GM04504 (cell line): ENCODE results near the gene KLHL10.
"Not testable (repeated sequence)": the region's sequence is repeated elsewhere in the genome, so short reads cannot be mapped to it uniquely, and the experiment has no call there.

Source experiments
- DNase-seq: peaks from one replicate; pipeline ENCODE4 v3.0.0-alpha.2; 2012; ENCODE audit warnings: low read depth

Gene KLHL10

DNA sequence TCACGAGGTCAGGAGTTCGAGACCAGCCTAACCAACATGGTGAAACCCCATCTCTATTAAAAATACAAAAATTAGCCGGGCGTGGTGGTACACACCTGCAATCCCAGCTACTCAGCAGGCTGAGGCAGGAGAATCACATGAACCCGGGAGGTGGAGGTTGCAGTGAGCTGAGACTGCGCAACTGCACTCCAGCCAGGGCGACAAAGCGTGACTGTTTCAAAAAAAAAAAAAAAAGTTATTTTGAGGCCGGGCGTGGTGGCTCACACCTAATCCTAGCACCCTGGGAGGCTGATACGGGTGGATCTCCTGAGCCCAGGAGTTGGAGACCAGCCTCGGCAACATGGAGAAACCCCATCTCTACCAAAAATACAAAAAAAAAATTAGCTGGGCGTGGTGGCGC is 13.8 kb downstream of the KLHL10 start:
- not testable (repeated sequence) for DNase-seq

DNA sequence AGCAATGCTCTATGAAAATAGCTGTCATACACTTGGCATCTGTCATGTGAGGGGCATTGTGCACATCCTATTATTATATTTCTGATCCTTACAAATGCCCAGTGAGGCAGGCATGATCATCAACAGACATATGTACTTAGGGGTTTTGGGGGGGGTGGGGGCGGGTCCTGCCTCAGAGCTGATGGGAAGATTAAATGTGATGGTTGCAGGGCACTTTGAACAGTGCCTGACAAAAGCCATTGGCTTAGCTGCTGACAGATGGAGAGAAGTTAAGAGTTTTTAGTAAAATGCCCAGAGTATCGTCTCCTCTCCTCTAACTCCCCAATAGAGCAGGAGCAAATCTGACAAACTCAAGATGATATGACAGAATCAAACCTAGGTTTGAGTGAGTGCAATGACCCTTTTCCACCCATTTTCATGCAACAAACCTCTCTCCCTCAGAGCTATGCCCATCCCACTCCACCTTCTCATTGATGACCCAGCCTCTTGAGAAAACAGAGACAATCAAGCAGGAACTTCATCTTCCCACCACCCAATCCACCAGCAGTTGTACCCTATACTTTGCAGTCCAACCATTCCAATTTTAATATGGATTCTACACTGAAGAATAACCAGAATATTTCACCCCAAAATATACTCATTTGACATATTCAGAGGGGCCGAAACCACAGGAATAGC is 22.8 kb downstream of the KLHL10 start:
- DNase-seq = no peak

DNA sequence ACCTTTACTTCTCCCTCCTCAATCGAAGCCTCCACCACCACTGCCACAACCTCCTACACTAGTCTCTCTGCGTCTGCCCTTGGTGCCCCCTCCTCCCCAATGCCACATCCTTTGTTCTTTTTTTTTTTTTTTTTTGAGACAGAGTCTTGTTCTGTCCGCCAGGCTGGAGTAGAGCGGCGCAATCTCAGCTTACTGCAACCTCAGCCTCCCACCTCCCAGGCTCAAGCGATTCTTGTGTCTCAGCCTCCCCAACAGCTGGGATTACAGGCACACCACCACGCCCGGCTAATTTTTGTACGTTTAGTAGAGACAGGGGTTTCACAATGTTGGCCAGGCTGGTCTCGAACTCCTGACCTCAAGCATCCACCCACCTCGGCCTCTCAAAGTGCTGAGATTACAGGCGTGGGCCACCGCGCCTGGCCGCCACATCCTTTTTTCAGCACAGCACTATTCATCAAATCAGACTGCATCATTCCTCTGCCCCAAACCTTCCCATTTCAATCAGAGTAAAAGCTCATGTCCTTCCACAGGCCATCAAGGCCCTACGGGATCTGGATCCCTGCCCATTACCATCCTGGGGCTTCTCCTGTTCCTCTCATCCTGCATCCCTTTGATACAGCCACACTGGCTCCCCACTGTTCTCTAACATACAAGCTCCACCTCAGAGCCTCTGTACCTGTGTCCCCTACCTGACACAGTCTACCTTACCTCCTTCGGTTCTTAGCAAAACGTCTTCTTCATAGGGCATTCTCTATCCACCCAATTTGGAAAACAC is 25.6 kb downstream of the KLHL10 start:
- no peak for DNase-seq

DNA sequence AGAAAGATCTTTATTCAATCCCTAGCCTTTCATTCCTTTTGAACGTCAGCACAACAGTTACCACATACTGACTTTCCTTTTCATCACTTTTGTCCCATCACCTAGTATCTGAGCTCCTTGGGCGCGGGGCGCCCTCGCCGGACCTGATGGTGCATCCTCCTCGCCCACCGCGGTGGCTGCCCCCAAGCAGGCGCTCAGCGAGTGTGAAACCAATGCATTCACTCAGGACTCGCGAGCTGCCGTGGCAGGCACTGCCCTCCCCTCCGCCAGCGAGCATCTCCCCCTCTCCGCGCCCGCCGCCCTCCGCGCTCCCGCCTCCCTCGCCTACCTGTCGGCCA is 26.8 kb downstream of the KLHL10 start:
- DNase-seq = peak; percentile 2

DNA sequence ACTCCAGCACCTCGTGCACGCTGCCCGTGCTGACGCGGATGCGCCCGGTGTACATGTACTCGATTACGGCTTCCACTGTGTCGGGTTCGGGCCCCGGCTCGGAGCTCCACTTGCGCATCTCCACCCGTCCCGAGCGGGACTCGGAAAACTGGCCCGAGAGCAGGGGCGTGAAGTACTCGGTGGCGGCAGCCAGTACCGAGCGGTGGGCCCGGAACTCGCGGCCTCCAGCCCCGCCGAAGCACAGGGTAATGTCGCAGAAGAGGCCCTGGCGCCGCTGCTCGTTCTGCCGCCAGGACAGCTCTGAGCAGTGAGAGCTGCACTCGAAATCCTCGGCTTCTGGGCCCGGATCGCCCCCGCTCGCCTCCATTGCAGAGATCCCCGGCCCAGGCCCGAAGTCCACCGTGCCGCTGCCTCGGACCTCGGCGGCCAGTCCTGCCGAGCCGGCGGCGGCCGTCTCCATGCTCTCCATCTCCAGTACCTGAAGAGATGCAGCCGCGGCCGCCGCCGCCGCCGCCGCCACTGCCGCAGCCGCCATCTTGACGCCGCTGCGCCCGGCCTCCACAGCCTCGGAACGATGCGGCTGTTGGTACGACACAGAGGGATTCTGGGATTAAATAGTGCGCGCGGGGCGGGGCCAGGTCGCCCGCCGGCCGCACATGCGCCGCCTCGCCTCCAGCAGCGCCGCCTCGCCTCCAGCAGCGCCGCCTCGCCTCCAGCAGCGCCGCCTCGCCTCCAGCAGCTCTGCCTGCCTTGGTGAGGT is 27.4 kb downstream of the KLHL10 start, which contains the start of gene KLHL11:
TSS of gene KLHL11 (minus strand) at position 588 of the 760 bp plus-strand sequence. CDS start at position 535, 53 bp downstream.
- DNase-seq = peak; percentile 76

DNA sequence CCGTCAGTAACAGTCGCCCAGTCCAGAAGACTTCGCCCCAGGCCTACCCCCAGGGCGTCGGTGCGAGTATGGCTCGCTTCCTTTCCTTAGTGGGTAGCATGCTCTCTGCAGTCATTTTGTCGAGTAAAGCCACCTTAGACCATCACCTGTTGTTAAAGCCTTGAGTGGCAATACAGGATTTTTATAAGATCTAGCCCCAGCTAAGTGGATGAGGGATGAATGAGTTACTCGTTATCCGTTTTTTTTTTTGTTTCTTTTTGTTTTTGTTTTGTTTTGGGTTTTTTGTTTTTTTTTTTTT is 27.9 kb downstream of the KLHL10 start:
- DNase-seq = no peak

DNA sequence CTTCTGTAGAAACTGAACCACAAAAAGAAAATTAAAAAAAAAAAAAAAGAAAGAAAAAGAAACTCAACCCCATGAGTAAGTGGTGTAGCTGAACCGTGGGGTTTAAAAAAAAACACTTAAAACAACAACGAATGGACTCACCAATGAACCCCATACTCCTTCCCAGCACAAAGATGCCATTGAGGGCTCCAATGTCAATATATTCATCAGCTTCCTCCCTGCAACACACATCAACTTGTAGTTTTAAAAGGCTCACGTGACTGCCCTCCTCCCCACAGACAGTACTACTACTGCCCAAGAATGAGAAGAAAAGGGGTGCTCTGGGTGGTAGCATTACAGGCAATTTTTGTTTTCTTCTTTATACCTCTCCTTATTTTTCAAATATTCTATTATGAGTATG is 30.9 kb downstream of the KLHL10 start:
- no peak for DNase-seq

DNA sequence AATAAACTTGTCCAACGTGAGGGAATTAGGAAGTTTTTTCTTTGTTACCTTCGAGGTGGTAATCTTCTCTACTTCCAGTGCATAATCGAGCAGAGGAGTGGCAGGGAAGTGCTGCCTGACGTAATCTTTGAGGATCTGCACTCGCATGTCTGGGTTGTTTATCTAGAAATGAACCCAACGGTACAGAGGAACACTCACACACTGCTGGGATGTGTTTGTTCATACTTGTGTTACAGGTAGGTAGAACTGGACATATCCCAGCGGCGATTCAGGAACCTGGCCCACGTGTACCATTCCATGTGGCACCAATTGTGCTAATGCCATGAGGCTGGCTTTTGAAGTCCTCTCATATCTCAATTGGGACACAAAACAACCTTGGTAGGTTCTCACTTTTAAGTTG is 31.8 kb downstream of the KLHL10 start:
- DNase-seq = no peak

DNA sequence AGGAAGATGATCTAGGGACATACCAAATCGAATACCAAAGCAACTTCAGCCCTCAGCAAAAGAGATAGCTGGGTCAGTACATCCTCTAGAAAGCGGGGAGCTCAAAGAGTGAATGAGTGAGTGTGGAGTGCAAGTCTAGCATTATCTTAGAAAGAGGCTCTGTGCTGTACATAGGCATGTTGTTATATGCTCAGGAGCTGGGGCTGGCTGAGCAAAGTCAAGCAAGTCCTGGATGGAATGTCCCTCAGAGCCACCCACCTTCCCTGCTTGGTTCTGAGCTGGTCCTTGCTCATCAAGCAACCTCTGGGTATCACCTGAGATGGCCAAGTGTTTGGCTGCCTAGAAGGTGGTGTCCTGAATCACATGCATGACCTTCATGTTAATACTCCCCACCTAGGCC is 32.5 kb downstream of the KLHL10 start:
- DNase-seq = no peak

DNA sequence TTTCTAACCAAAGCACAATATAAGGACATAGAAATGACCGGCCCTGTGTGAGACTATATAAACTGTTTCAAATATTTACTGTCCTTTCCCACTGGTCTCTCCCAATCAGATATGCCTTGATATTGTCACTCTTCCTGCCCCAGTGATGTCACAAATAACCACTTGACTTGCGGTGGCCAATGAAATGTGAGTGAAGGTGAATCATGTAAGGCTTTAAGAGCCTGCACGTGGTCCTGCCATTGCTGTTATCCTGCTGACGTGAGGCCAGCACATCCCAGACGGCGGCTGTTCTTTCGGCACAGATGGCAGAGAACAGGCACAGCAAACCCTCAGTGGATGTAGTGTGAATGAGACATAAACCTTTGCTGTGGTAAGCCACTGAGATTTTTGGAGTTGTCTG is 33.0 kb downstream of the KLHL10 start:
- no peak for DNase-seq

DNA sequence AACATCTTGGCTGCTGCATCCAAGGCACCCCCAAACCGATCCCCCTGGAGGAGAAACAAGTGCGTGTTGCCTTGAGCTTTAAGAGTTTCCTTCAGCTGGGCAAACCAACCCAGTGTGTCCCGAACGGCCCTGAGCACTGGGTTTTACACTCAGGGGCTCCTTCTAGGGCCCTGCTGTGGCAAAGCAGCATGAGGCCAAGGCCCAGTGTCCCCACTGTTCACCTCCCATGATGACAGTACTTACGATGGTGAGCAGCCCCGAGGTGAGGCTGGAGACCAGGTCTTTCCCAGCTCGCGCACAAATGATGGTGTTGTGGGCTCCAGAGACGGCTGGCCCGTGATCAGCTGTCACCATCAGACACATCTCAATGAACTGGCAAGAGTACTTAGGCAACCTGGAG is 34.2 kb downstream of the KLHL10 start:
- DNase-seq = no peak

DNA sequence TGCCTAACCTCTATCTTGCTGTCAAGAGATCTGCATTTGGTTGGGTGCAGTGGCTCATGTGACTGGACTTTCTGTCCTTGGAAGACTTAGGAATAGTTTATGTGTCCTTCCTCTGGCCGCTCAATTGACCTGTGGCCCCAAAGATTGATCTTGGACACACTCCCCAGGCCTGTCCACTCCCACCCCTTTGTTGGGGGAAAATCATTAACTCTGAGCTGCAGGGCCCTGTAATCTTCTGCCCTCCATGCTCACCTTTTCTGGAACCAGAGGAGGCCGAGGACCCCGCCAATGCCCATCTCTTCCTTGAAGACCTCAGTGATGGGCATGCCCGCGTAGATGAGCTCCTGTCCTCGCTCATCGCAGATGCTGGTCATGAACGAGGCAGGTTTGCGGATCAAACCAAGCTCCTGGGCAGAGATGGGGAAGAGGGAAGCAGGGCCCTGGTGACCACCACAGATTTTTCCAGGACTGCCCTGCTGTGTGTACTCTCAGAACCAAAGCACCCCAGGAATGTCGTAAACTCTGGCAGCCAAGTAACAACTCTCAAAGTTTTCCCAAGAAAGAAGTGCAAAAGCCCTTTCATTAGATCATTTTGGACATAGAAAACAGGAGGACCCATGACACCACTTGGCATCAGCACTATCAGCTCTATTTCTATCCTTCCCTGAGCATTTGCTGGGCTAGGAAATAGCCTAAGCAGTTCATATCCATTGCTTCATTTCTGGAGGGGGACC is 36.1 kb downstream of the KLHL10 start:
- DNase-seq = peak; percentile 23

DNA sequence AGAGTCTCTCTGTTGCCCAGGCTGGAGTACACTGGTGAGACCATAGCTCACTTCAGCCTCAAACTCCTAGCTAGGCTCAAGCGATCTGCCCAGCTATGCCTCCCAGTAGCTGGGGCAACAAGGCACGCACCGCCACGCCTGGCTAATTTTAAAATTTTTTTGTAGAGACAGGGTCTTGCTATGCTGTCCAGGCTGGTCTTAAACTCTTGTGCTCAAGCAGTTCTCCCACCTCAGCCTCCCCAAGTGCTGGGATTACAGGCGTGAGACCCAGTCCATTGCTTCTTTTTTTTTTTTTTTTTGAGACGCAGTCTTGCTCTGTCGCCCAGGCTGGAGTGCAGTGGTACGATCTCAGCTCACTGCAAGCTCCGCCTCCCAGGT is 36.7 kb downstream of the KLHL10 start:
- not testable (repeated sequence) for DNase-seq

DNA sequence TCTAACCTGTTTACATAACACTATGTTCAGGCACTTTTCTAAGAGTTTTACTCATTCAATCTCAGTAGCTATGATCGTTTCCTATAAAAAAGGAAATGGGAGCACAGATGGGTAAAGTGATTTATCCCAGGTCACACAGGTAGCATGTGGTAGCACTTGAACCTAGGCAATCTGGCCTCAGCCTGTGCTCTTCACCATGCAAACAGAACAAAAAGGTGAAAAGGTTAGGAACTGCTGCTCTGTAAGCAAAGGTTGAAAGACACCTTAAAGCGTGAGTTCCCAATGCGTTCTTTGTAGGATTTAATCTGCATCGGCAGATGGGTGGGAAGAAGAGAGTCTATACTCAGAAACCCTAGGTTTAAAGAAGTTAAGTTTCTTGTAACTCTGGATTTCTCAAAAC is 42.5 kb downstream of the KLHL10 start:
- DNase-seq = no peak

DNA sequence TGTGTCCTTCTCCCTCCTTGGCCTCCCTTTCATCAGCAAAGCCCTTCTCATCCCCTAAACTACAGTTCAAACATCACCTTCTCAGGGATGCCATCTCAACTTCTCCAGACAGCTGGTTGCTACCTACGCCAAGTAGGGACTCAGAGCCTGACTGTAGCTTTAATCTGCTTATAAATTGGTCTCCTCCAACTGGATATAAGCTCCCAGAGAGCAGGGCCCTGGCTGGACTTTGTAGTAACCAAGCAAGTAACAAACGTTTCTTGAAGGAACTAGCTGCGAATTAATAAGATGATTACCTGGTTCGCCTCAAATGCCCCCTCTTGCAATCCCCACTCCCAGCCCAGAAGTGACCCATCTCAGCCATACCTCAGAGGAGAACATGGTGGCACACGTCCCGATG is 45.1 kb downstream of the KLHL10 start:
- DNase-seq = no peak

DNA sequence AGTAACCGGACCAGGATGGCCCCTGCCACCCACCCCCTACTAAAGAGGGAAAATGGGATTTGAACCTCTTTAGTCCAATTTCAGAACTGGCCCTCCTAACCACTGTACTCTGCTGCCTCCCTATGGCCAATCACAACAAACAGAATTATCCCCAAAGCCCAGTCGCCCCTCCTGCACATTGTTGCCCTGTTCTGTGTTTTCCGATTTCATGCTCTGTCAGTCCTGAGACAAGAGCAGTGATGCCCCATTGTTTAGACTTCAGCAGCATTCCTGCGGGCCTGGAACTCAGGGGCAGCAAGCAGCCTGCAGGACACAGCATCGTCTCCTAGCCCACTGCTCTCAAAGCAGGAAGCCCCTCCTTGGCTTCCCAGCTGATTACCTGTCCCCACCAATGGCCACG is 48.1 kb downstream of the KLHL10 start:
- no peak for DNase-seq

DNA sequence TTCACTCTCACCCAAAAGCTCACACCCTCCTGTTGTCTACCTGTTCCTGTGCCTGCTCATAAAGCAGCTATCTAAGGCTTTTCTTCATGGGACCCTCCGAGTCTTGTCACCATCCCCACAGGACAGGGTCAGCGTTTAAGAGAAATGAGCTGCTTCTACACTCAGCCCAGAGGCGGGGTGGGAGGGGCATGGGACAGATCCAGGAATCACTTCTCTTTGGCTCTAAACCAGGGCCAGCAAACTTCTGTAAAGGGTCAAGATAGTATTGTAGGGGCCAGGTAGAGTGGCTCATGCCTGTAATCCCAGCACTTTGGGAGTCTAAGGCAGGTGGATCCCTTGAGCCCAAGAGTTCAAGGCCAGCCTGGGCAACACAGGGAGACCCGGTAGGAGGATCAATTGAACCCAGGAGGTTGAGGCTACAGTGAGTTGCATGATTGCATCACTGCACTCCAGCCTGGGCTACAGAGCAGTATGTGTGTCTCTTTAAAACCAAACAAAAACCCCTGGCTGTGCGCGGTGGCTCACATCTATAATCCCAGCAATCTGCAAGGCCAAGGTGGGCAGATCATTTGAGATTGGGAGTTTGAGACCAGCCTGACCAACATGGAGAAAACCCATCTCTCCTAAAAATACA is 50.8 kb downstream of the KLHL10 start:
- no peak for DNase-seq

DNA sequence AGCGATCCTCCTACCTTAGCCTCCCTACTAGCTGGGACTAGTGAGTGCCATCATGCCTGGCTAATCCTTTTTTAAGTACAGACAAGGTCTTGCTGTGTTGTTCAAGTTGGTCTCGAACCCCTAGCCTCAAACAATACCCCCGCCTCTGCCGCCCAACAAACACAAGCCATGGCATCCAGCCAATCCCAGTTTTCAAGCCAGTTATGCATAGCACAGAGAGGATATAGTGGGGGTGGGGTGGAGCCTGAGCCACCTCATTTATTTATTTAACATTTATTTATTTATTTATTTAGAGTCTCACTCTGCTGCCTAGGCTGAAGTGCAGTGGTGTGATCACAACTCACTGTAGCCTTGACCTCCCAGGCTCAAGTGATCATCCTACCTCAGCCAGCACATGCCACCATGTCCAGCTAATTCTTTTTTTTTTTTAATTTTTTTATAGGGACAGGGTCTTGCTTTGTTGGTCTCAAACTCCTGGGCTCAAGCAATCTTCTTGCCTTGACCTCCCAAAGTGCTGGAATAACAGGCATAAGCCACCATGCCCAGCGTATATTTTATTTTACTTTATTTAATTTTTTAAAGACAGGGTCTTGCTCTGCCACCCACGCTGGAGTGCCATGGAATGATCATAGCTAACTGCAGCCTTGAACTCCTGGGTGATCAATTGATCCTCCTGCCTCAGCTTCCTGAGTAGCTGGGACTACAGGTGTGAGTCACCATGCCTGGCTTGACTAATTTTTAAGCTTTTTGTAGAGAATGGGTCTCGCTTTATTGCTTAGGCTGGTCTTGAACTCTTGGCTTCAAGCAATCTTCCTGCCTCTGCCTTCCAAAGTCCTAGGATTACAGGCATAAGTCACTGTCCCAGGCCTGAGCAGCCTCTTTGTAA is 53.8 kb downstream of the KLHL10 start:
- no peak for DNase-seq

DNA sequence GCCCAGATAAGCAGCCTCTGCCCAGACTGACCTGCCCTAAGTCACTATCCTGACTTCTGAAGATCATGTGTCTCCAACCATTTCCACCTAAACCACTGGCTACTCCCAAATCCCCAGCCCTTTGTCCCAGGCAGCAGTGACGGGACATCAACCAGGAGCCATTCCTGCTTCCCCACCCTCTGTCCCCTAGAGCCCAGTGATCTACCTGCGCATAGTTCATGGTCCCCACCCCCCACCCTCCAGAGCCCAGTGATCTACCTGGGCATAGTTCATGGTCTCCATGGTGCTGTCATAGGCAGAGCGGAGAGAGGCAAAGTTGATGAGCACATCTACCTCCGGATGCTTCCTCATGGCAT is 54.4 kb downstream of the KLHL10 start:
- no peak for DNase-seq

DNA sequence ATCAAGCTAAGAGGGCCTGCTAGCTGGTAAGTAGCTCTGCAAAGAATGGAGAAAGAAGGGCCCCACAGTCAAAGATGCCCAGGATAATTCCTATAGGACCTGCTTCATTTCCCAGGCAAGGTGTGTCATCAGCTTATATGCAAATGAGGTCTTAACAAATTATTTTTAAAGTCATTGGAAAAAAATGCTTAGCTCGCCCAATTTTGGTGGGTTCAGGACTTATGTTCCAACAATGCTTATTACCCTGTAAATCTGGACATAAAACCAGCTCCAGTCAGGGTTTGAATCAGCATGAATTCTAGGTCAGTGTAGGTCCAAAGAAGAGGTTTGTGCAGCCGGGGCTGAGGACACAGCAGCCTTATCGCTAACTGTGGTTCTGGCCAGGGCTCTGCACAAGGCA is 55.8 kb downstream of the KLHL10 start:
- DNase-seq = no peak

DNA sequence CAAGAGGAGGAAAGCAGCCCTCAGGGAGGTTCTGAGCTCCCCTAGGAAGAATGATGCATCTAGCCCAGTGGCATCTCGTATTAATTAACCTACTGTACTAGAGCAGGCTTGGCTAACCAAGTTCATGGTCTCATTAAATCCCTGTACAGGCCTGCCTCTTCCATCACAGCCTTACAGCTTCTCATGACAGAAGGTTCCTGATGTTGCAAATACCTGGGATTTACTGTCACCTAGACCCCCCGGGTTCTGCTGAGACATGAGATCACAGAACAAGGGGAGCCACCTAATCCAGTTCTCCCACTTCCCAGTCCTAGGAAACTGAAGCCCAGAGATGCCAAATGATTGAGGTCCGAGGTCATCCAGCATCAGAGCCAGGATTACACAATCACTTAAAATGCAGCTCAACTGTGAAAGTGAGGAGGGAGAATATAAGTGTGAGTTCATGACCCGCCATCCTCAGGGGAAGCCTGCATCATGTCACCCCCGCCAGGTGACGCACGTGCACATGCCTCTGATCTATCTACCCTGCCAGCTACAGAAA is 57.2 kb downstream of the KLHL10 start:
- DNase-seq = peak; percentile 85
